ENCODE data around the gene ABCG1. TPM values are rescaled to one million over a fixed set of nuclear protein-coding genes. Genes with fewer than 3 reads are reported as not detected.

The ABCG1 gene
- total RNA-seq, 2 experiments from 2014 or later: 6.7 to 13.2 TPM

- ATAC-seq: no peak
- Mint-ChIP-seq H3K4me1 (peaks cover 24% of the 10 kb centered on the region), H3K27me3 (peaks cover 26% of the 10 kb centered on the region), H3K36me3 (no peaks in the 10 kb centered on the region), H3K4me3 (no peak overlapping the region), H3K27ac (no peak overlapping the region), H3K9me3 (ENCODE audit: low read depth) (no peaks in the 10 kb centered on the region)
- DNase-seq: no peak
- CTCF ChIA-PET: no interaction called here
These were observed 84.5 kb downstream of the ABCG1 start for GRCh38 chr21:42303443-42303842.

- H3K9me3 Mint-ChIP-seq (ENCODE audit: low read depth): no peaks in the 10 kb centered on the region
- H3K27me3 Mint-ChIP-seq: peaks cover 26% of the 10 kb centered on the region
- H3K4me3 Mint-ChIP-seq: no peak overlapping the region
- no peak for ATAC-seq
- peaks cover 16% of the 10 kb centered on the region for H3K4me1 Mint-ChIP-seq
- CTCF ChIA-PET: no interaction called here
- no peaks in the 10 kb centered on the region for H3K36me3 Mint-ChIP-seq
- DNase-seq: no peak
- no peak overlapping the region for H3K27ac Mint-ChIP-seq
These were observed 85.9 kb downstream of the ABCG1 start for GRCh38 chr21:42304556-42305454.

- peaks cover 12% of the 10 kb centered on the region for H3K4me1 Mint-ChIP-seq
- H3K27me3 Mint-ChIP-seq: peaks cover 26% of the 10 kb centered on the region
- no peaks in the 10 kb centered on the region for H3K9me3 Mint-ChIP-seq (ENCODE audit: low read depth)
- no peak overlapping the region for H3K27ac Mint-ChIP-seq
- H3K4me3 Mint-ChIP-seq: no peak overlapping the region
- DNase-seq: no peak
- no peaks in the 10 kb centered on the region for H3K36me3 Mint-ChIP-seq
- ATAC-seq: no peak
- CTCF ChIA-PET: no interaction called here
These were observed 86.8 kb downstream of the ABCG1 start for GRCh38 chr21:42305707-42306147.

GRCh38 chr21:42306366-42307035, 87.6 kb downstream of the ABCG1 start:
- CTCF ChIA-PET: interaction anchor here (1.7 kb wide), 1 partner anchor 48 kb away, joined by 3 read pairs; no protein-coding TSS in a partner anchor
- Mint-ChIP-seq H3K27ac (no peak overlapping the region), H3K9me3 (ENCODE audit: low read depth) (no peaks in the 10 kb centered on the region), H3K36me3 (no peaks in the 10 kb centered on the region), H3K4me3 (no peak overlapping the region), H3K27me3 (peaks cover 26% of the 10 kb centered on the region), H3K4me1 (peaks cover 12% of the 10 kb centered on the region)
- ATAC-seq: no peak
- DNase-seq: no peak

GRCh38 chr21:42307106-42307505, 88.2 kb downstream of the ABCG1 start:
- H3K27ac Mint-ChIP-seq: no peak overlapping the region
- peaks cover 12% of the 10 kb centered on the region for H3K4me1 Mint-ChIP-seq
- peaks cover 26% of the 10 kb centered on the region for H3K27me3 Mint-ChIP-seq
- CTCF ChIA-PET: interaction anchor here (1.7 kb wide), 1 partner anchor 48 kb away, joined by 3 read pairs; no protein-coding TSS in a partner anchor
- ATAC-seq: no peak
- DNase-seq: no peak
- H3K4me3 Mint-ChIP-seq: no peak overlapping the region
- no peaks in the 10 kb centered on the region for H3K36me3 Mint-ChIP-seq
- no peaks in the 10 kb centered on the region for H3K9me3 Mint-ChIP-seq (ENCODE audit: low read depth)

- ATAC-seq (no peak), DNase-seq (no peak)
- Mint-ChIP-seq H3K4me3 (no peak overlapping the region), H3K4me1 (peaks cover 12% of the 10 kb centered on the region), H3K36me3 (no peaks in the 10 kb centered on the region), H3K9me3 (ENCODE audit: low read depth) (no peaks in the 10 kb centered on the region), H3K27me3 (peaks cover 26% of the 10 kb centered on the region), H3K27ac (no peak overlapping the region)
- CTCF ChIA-PET: interaction anchor here (1.0 to 3.4 kb wide), 6 partner anchors 11 to 163 kb away, joined by 3 to 24 read pairs (median 9); no protein-coding TSS in a partner anchor
These were observed 89.4 kb downstream of the ABCG1 start for GRCh38 chr21:42308161-42308913.

- Mint-ChIP-seq H3K36me3 (no peaks in the 10 kb centered on the region), H3K9me3 (ENCODE audit: low read depth) (no peaks in the 10 kb centered on the region), H3K4me3 (no peak overlapping the region), H3K27me3 (peaks cover 25% of the 10 kb centered on the region), H3K27ac (no peak overlapping the region), H3K4me1 (peaks cover 18% of the 10 kb centered on the region)
- DNase-seq: no peak
- CTCF ChIA-PET: interaction anchor here (0.5 to 3.4 kb wide), 27 partner anchors 8 to 1419 kb away, joined by 3 to 25 read pairs (median 5); partner anchors contain the start of gene UBASH3A
- ATAC-seq: no peak
These were observed 90.2 kb downstream of the ABCG1 start for GRCh38 chr21:42308914-42309752.

GRCh38 chr21:42309753-42310213, 90.8 kb downstream of the ABCG1 start:
- Mint-ChIP-seq H3K9me3 (ENCODE audit: low read depth) (no peaks in the 10 kb centered on the region), H3K4me3 (no peak overlapping the region), H3K4me1 (peaks cover 18% of the 10 kb centered on the region), H3K27ac (no peak overlapping the region), H3K27me3 (peaks cover 20% of the 10 kb centered on the region), H3K36me3 (no peaks in the 10 kb centered on the region)
- ATAC-seq: peak; percentile 79
- peak; percentile 81 for DNase-seq
- CTCF ChIA-PET: interaction anchor here (0.5 to 3.4 kb wide), 33 partner anchors 8 to 1419 kb away, joined by 3 to 25 read pairs (median 4); partner anchors contain the start of genes RSPH1, TFF1 and UBASH3A

- CTCF ChIA-PET: interaction anchor here (0.7 to 3.4 kb wide), 26 partner anchors 9 to 248 kb away, joined by 3 to 25 read pairs (median 5); partner anchors contain the start of genes RSPH1, TFF1 and UBASH3A
- Mint-ChIP-seq H3K4me1 (peaks cover 18% of the 10 kb centered on the region), H3K36me3 (no peaks in the 10 kb centered on the region), H3K9me3 (ENCODE audit: low read depth) (no peaks in the 10 kb centered on the region), H3K27ac (peak overlapping the region; percentile 24), H3K27me3 (peaks cover 19% of the 10 kb centered on the region), H3K4me3 (no peak overlapping the region)
- ATAC-seq: no peak
- DNase-seq: no peak
These were observed 91.6 kb downstream of the ABCG1 start for GRCh38 chr21:42310411-42311001.

GRCh38 chr21:42311160-42311559, 92.2 kb downstream of the ABCG1 start:
- DNase-seq: no peak
- ATAC-seq: no peak
- no peaks in the 10 kb centered on the region for H3K36me3 Mint-ChIP-seq
- H3K4me1 Mint-ChIP-seq: peaks cover 18% of the 10 kb centered on the region
- no peaks in the 10 kb centered on the region for H3K9me3 Mint-ChIP-seq (ENCODE audit: low read depth)
- CTCF ChIA-PET: interaction anchor here (0.7 to 3.4 kb wide), 15 partner anchors 9 to 184 kb away, joined by 3 to 25 read pairs (median 8); partner anchors contain the start of genes RSPH1 and UBASH3A
- H3K27me3 Mint-ChIP-seq: peaks cover 12% of the 10 kb centered on the region
- no peak overlapping the region for H3K27ac Mint-ChIP-seq
- H3K4me3 Mint-ChIP-seq: no peak overlapping the region

- CTCF ChIA-PET: interaction anchor here (2.7 kb wide), 1 partner anchor 139 kb away, joined by 22 read pairs; no protein-coding TSS in a partner anchor
- peaks cover 12% of the 10 kb centered on the region for H3K4me1 Mint-ChIP-seq
- H3K27me3 Mint-ChIP-seq: peaks cover 6% of the 10 kb centered on the region
- no peaks in the 10 kb centered on the region for H3K9me3 Mint-ChIP-seq (ENCODE audit: low read depth)
- H3K36me3 Mint-ChIP-seq: no peaks in the 10 kb centered on the region
- H3K27ac Mint-ChIP-seq: no peak overlapping the region
- no peak overlapping the region for H3K4me3 Mint-ChIP-seq
- DNase-seq (peak; percentile 28), ATAC-seq (no peak)
These were observed 93.1 kb downstream of the ABCG1 start for GRCh38 chr21:42311816-42312625.
